Testis (tissue), 2 donors: Measurements from ENCODE around the gene EPHA3.

Experiments
- POLR2A ChIP-seq: fragments of 450-650 bp; IDR thresholded peaks from one replicate; pipeline ENCODE4 v1.6.1; 2017; ENCODE audit warnings: antibody characterized with exemption, mild to moderate bottlenecking, moderate library complexity
- TF ChIP-seq, protein P1 (sequence below), 3 experiments: fragments of 450-650 bp in 2 of 3; fragments of 200-600 bp in 1 of 3; sonication (generic) in 1 of 3; IDR thresholded peaks; one replicate each; pipeline ENCODE4 v1.5.1; 2016 to 2019; ENCODE audit warnings: antibody characterized with exemption in 3 of 3, mild to moderate bottlenecking in 2 of 3, moderate library complexity in 1 of 3

DNA sequence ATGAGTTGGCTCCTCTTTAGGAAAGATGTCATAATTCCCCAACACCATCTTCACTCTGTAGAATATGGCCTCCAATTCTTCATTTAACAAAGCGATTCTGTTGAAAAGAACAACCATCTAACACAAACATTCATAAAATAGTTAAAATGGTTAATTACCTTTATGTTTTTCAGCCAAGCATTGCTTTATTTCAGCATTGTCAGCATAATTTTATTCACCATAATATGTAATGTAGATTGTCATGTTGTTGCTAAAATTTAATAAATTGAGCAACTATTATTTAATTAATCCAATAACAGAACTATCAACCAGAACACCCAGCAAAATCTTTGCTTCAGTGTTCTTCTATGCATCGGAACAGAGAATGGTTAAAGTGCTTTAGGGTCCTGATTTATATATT, 46.2 kb upstream of the EPHA3 start:
- TF ChIP-seq, protein P1, sequence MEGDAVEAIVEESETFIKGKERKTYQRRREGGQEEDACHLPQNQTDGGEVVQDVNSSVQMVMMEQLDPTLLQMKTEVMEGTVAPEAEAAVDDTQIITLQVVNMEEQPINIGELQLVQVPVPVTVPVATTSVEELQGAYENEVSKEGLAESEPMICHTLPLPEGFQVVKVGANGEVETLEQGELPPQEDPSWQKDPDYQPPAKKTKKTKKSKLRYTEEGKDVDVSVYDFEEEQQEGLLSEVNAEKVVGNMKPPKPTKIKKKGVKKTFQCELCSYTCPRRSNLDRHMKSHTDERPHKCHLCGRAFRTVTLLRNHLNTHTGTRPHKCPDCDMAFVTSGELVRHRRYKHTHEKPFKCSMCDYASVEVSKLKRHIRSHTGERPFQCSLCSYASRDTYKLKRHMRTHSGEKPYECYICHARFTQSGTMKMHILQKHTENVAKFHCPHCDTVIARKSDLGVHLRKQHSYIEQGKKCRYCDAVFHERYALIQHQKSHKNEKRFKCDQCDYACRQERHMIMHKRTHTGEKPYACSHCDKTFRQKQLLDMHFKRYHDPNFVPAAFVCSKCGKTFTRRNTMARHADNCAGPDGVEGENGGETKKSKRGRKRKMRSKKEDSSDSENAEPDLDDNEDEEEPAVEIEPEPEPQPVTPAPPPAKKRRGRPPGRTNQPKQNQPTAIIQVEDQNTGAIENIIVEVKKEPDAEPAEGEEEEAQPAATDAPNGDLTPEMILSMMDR (IDR thresholded peaks at IDR 0.05): no peak
- no peak for TF ChIP-seq POLR2A
